ENCODE results near the gene SP2. TPM values are rescaled to one million over a fixed set of nuclear protein-coding genes. Genes with fewer than 3 reads are reported as not detected.

Gene SP2
- total and polyA plus RNA-seq, 2 of the 8 experiments (the other 6 are each of a cell fraction or from before 2014, with no cell fraction given) = 5.6 to 13.8 TPM

- no peak for TF ChIP-seq CHD7 (IDR thresholded peaks at IDR 0.05; ENCODE audit: insufficient replicate concordance, low read length)
- no peak for TF ChIP-seq E2F6 (IDR thresholded peaks at IDR 0.05)
- TF ChIP-seq POLR2AphosphoS5 (IDR thresholded peaks at IDR 0.05; ENCODE audit: low read depth, low read length) = no peak
- no peak for TF ChIP-seq EGR1 (IDR thresholded peaks at IDR 0.05; ENCODE audit: borderline replicate concordance, low read depth, low read length)
- no peak for TF ChIP-seq KDM1A (IDR thresholded peaks at IDR 0.05; ENCODE audit: borderline replicate concordance, low read length)
- TF ChIP-seq CHD1 (IDR thresholded peaks at IDR 0.05; ENCODE audit: low read depth, low read length) = no peak
- no peak for TF ChIP-seq PHF8 (conservative IDR thresholded peaks at IDR 0.05; ENCODE audit: low read depth, low read length)
Observed at GRCh38 chr17:47942568-47942967, 46.5 kb downstream of the SP2 start (continued).
